HG02759 (cell line): Measurements from ENCODE around the gene SERGEF.

Experiments
- ATAC-seq: cut with Tn5 transposase; IDR thresholded peaks from one replicate; pipeline ENCODE4 v1.9.1; 2021; ENCODE audit warnings: mild to moderate bottlenecking, moderate library complexity; ENCODE audit not compliant: unreplicated experiment

SERGEF gene

GRCh38 chr11:17822401-17822781 is 190.5 kb downstream of the SERGEF start:
- ATAC-seq, result no peak

- ATAC-seq, result no peak
These were observed 191.0 kb downstream of the SERGEF start for GRCh38 chr11:17821648-17822400.

GRCh38 chr11:17816232-17816931 is 196.5 kb downstream of the SERGEF start:
- ATAC-seq, result no peak

- ATAC-seq, result no peak
These were observed 198.3 kb downstream of the SERGEF start for GRCh38 chr11:17814546-17814945.

- ATAC-seq, result no peak
These were observed 199.3 kb downstream of the SERGEF start for GRCh38 chr11:17813391-17814059.

GRCh38 chr11:17812865-17813187 is 200.0 kb downstream of the SERGEF start:
- ATAC-seq, result no peak

- ATAC-seq, result no peak
These were observed 200.6 kb downstream of the SERGEF start for GRCh38 chr11:17812091-17812864.

- no peak for ATAC-seq
These were observed 201.5 kb downstream of the SERGEF start for GRCh38 chr11:17811352-17811751.

GRCh38 chr11:17810746-17811145 is 202.1 kb downstream of the SERGEF start:
- ATAC-seq, result no peak

GRCh38 chr11:17810041-17810440 is 202.8 kb downstream of the SERGEF start:
- no peak for ATAC-seq

GRCh38 chr11:17807034-17807433 is 205.8 kb downstream of the SERGEF start:
- ATAC-seq, result no peak

GRCh38 chr11:17805873-17806272 is 207.0 kb downstream of the SERGEF start:
- no peak for ATAC-seq

- no peak for ATAC-seq
These were observed 207.8 kb downstream of the SERGEF start for GRCh38 chr11:17805043-17805442.

- ATAC-seq, result no peak
These were observed 209.0 kb downstream of the SERGEF start for GRCh38 chr11:17803754-17804334.

- no peak for ATAC-seq
These were observed 210.4 kb downstream of the SERGEF start for GRCh38 chr11:17802491-17802890.

- ATAC-seq, result no peak
These were observed 211.7 kb downstream of the SERGEF start for GRCh38 chr11:17801166-17801565.

- no peak for ATAC-seq
These were observed 213.7 kb downstream of the SERGEF start for GRCh38 chr11:17799147-17799546.

GRCh38 chr11:17798716-17799115 is 214.1 kb downstream of the SERGEF start:
- ATAC-seq, result no peak

- ATAC-seq, result no peak
These were observed 214.6 kb downstream of the SERGEF start for GRCh38 chr11:17798253-17798652.

- no peak for ATAC-seq
These were observed 216.7 kb downstream of the SERGEF start for GRCh38 chr11:17796154-17796553.

GRCh38 chr11:17794981-17795380 is 217.9 kb downstream of the SERGEF start:
- ATAC-seq, result no peak
